ENCODE measurements around the gene ABCA6. TPM values are rescaled to one million over a fixed set of nuclear protein-coding genes. Genes with fewer than 3 reads are reported as not detected.

ABCA6 gene
- total RNA-seq, 1 donor from 2014 or later, result 32.0 TPM

DNA sequence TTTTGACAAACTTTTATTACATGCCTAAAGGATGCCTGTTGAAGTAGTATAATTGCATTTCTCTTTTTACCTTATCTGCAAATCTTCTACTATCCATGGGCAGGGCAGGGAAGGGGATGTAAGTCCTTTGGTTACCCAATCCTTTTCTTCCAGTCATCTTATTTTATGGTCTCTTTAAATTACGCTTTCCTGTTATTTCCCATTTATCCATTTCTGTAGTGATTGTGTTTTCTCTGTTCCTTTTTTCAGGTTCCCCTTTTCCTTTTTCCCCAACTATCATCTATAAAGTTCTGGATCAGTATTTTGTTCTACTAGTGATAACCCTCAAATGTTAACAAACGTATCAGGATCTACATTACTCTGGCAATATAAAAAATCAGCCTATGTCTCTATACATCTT, 77.7 kb downstream of the ABCA6 start:
- no peaks in the 10 kb centered on the region for H3K9me3 ChIP-seq
- intact Hi-C loops (cut with DNase I), result no loop called here
- no peak overlapping the region for H3K4me3 ChIP-seq
- no peaks in the 10 kb centered on the region for H3K36me3 ChIP-seq
- no peak overlapping the region for H3K27ac ChIP-seq
- no peaks in the 10 kb centered on the region for H3K4me1 ChIP-seq
- no peak for TF ChIP-seq CTCF (IDR thresholded peaks at IDR 0.05)
- DNase-seq (no peak), ATAC-seq (no peak)
- H3K27me3 ChIP-seq (ENCODE audit: low read depth), result no peaks in the 10 kb centered on the region

DNA sequence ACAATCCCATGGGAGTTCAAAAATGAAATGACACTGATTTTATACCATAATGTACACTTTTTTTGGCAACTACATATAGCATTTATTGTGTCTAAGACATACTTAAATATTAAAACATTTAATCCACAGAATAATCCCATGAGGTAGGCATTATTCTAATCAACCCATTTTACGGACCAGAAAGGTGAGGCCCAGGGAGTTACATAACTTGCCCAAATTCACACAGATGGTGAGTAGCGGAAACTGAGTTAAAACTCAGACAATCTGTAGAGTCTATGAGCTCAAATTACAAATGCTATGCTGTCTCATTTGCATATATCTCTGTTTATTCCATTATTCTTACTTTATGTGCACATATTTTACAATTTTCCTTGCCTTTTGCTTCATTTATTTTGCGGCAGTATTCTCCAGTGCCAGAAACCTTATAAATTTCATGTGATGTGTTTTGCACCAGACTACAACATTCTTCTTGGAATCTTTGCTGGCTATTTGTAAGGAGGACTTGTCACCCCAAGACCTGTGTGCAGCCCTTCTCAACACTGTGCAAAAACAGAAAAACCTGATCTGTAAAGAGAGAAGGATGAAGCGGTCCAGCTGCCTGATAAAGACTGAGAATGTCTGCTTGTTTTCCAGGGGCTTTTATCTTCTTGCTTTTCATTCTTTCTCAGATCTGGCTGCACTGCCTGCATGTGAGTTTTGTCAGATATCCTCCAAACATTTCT, 78.7 kb downstream of the ABCA6 start:
- no peak overlapping the region for H3K27ac ChIP-seq
- no peaks in the 10 kb centered on the region for H3K36me3 ChIP-seq
- no peak for ATAC-seq
- no peaks in the 10 kb centered on the region for H3K27me3 ChIP-seq (ENCODE audit: low read depth)
- no peaks in the 10 kb centered on the region for H3K4me1 ChIP-seq
- no peaks in the 10 kb centered on the region for H3K9me3 ChIP-seq
- DNase-seq, result no peak
- intact Hi-C loops (cut with DNase I), result no loop called here
- no peak overlapping the region for H3K4me3 ChIP-seq
- TF ChIP-seq CTCF (IDR thresholded peaks at IDR 0.05), result no peak

- DNase-seq (no peak), ATAC-seq (no peak)
- no peak overlapping the region for H3K4me3 ChIP-seq
- H3K36me3 ChIP-seq, result no peaks in the 10 kb centered on the region
- no peak for TF ChIP-seq CTCF (IDR thresholded peaks at IDR 0.05)
- no peaks in the 10 kb centered on the region for H3K9me3 ChIP-seq
- no peaks in the 10 kb centered on the region for H3K27me3 ChIP-seq (ENCODE audit: low read depth)
- no peaks in the 10 kb centered on the region for H3K4me1 ChIP-seq
- intact Hi-C loops (cut with DNase I), result no loop called here
- no peak overlapping the region for H3K27ac ChIP-seq
These were observed 79.8 kb downstream of the ABCA6 start for GRCh38 chr17:69061721-69062556.

- Histone ChIP-seq H3K27me3 (ENCODE audit: low read depth) (no peaks in the 10 kb centered on the region), H3K4me3 (peak within 1 kb of the TSS; percentile 12), H3K4me1 (no peaks in the 10 kb centered on the region), H3K27ac (no peak within 1 kb of the TSS), H3K9me3 (no peaks in the 10 kb centered on the region), H3K36me3 (no peaks in the 10 kb centered on the region)
- TF ChIP-seq CTCF (IDR thresholded peaks at IDR 0.05), result no peak
- DNase-seq (no peak), ATAC-seq (peak in 1 of 2 donors; percentile 46)
- intact Hi-C loops (cut with DNase I), result no loop called here
These were observed 80.9 kb downstream of the ABCA6 start, which contains the start of gene ABCA9 for GRCh38 chr17:69060822-69061221. Gene ABCA9 (minus strand): TSS chr17:69060927. CDS start chr17:69051126, 9,801 bp downstream.

DNA sequence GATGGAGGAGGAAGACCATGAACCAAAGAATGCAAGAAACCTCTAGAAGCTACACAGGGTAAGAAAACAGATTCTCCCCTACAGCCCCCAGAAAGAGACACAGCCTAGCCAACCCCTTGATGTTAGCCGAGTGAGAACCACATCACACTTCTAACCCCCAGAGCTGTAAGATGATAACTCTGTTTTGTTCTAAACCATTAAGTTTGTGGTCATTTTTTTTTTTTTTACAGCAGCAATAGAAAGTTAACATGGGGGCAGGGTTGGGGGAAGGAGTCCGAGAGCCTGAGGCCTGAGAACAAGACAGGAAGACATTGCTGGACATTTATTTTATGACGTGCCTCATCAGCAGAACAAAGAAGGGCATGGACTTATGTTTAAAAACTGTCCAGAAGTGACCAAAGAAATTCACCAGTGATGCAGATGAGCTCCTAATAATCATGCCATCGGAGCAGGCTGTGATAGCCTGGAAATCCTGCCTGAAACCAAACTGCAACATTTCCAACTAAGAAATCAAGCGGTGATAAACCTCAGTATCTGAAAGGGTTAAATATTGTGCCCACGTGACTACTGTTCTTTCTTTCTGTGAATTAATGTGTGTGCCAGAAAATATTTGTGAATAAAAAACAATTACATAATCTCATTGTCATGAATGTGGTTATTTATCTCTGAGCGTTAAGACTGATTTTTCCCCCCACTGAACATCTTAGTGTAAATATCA, 82.1 kb downstream of the ABCA6 start:
- Histone ChIP-seq H3K27ac (peak overlapping the region; percentile 15), H3K9me3 (no peaks in the 10 kb centered on the region), H3K27me3 (ENCODE audit: low read depth) (no peaks in the 10 kb centered on the region), H3K4me3 (peak overlapping the region; percentile 12), H3K36me3 (no peaks in the 10 kb centered on the region), H3K4me1 (no peaks in the 10 kb centered on the region)
- intact Hi-C loops (cut with DNase I), result loop anchor here (10.0 kb wide), 1 partner anchor 75 kb away; no protein-coding TSS in a partner anchor
- ATAC-seq, result no peak
- TF ChIP-seq CTCF (IDR thresholded peaks at IDR 0.05), result no peak
- no peak for DNase-seq
